ENCODE results near the gene ADCK2.
"Not testable (repeated sequence)": the region's sequence is repeated elsewhere in the genome, so short reads cannot be mapped to it uniquely, and the experiment has no call there.

The ADCK2 gene

GRCh38 chr7:140672382-140673062 lies at the start of gene ADCK2:
Gene ADCK2, plus strand, starts transcription at chr7:140672945. Its CDS starts 386 bp downstream, at chr7:140673331.
- no peak for DNase-seq

DNA sequence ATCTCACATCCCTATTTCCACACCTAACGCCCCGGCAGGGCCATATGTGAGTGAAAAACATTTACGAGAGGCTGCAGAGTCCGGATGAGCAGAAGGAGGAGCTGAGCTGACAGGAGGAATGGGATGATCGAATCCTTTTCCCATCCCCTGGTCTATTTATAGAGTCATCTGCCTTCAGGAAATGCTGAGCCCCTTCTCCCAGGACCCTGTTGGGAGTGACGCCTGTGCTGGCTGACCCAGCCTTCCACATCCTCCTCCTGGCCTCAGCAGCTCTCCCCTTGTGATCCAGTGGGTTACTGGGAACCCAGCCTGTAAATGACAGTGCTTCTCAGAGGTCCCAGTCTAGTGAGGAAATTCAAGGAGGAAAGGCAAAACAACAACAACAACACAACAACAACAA lies 48.8 kb upstream of the ADCK2 start:
- no peak for DNase-seq

- no peak for DNase-seq
Measured at GRCh38 chr7:140624392-140625191, 48.2 kb upstream of the ADCK2 start.

DNA sequence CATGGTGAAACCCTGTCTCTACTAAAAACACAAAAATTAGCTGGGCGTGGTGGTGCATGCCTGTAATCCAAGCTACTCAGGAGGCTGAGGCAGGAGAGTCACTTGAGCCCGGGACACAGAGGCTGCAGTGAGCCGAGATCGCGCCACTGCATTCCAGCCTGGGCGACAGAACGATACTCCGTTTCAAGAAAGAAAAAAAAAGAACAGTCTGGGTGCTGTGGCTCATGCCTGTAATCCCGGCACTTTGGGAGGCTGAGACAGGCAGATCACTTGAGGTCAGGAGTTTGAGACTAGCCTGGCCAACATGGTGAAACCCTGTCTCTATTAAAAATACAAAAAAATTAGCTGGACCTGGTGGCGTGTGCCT lies 47.6 kb upstream of the ADCK2 start:
- DNase-seq = not testable (repeated sequence)

DNA sequence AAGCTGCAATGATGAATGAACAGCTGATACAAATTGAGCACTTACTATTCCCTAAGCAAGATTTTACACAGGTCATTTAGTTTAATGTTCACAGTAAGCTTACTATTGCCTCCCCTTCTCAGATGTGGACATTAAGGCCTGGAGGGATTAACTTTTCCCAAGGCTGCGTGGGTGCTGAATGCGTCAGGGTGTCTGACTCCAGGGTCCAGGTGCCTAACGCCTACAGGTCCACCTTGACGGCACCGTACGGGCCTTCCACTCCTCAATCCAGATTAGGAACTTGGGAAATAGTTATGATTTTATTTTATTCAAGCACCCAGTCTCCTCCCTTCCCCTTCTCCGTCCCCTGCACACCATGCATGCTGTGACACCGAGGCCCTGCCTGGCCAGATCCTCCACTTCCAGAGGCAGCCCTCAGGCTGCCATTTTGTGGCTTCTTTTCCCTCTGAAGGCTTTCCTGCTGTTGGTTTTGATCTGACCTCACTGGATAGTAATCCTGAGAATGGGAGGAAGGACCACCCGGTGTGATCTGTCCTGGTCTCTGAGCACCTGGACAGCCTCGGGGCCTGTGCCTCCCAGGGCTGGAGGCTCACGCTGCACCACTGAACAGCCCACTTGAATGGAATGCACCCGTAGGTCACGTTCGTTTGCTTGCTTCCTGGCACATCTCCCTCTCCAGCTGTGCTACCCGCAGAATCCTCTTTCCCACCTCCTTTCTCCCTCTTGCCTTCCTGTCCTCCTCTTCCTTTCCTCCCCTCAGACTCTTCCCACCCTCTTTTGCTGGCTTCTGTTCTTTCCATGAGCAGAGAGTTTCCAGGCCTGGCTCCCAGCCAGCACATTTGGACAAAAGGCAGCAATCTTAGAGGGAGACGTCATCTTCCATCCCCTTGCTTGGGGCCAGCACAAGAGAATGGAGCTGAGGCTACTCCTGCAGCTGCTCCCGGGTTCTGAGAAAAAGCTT lies 46.6 kb upstream of the ADCK2 start:
- peak; percentile 55 for DNase-seq

- no peak for DNase-seq
Measured at GRCh38 chr7:140631021-140631420, 41.7 kb upstream of the ADCK2 start.

- DNase-seq = no peak
Measured at GRCh38 chr7:140631602-140632001, 41.1 kb upstream of the ADCK2 start.

DNA sequence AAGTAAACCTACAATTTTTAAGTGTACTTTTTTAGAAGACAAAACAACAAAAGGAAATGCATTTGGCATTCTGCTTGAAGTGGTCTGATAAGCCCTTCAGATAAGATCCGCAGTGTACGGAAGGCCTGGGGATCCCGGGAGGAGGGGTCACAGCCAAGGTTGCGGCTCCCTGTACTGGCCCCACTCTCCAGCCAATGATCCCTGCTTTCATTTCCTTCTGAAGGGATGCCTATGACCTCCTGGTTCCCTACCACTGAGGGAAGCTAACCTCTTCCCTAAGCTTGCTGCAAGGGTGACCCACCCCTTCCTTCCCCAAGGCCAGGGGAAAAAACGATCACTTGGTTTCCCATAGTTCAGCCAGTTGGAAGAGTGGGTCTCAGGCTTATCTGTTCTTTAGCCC lies 37.4 kb upstream of the ADCK2 start:
- no peak for DNase-seq

GRCh38 chr7:140635816-140636215 lies 36.9 kb upstream of the ADCK2 start:
- no peak for DNase-seq

GRCh38 chr7:140637400-140637799 lies 35.3 kb upstream of the ADCK2 start:
- DNase-seq = no peak

- no peak for DNase-seq
Measured at GRCh38 chr7:140638173-140638791, 34.5 kb upstream of the ADCK2 start.

DNA sequence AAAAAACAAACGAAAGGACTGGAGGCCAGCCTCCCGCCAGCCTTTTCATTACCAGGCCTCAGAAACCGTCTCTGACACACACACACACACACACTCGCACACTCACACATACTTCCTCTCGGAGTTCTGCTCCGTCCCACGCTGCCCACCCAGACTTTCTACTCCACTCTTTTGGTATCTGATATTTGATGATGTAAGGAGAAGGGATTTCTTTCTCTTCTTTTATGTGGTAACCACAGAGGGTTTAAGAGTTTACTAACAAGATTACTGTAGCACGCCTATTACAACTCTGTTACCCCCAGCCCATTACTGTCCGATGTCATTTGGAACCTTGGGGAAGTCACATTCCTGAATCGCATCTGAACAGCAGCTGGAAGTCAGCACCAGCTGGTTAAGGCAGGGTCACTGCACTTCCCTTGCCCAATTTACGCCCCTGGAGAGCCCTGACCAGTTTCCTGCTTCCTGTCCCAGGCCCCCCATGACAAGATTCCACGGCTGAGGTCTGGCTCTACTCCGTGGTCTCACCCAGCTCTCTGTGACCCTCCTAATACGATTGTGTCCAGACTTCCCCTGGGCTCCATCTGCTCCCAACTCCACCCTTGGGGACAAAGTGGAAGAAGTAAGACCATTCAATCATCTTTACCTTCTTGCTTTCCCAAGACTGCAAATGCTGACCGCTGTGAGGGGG lies 33.2 kb upstream of the ADCK2 start:
- no peak for DNase-seq

GRCh38 chr7:140640060-140640637 lies 32.6 kb upstream of the ADCK2 start:
- DNase-seq = no peak

DNA sequence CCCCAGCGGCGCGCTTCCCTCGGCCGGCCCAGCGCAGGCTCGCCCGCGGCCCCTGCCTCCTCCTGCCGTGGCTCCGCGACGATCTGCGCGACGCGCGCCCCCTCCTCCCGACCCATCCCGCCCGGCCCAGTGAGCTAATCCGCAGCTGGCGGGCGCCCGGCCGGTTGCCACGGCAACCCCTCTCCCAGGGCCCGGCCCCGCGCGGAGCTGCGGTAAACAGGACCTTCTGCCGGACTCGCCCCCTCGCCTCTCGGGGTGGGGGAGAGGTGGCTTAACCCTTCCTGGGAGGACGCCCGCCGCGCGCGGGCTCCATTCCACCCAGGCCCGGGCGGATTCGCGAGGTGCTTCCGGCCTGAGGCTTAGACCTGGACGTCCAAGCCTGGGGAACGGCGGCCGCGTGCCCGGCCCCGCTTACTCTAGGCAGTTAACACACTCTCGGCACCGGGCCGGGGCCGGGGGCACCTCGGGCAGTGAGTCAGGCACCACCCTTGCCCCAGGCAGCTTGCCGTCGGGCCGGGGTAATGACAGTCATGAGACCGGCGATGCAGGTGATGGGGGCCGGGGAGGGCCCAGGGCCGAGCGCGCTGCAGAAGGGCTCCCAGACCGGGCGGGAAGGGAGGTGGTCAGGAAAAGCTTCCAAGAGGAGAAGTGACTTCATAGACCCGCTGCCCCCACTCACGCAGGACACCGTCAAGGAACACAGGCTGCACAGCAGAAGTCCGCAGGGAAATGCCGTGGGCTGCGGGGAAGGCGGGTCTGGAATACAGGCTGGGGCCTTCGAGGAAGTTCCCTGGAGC lies 31.8 kb upstream of the ADCK2 start, which contains the start of gene DENND2A:
Gene DENND2A (minus strand): TSS at position 87 of the 797 bp plus-strand sequence. CDS start 38,416 bp downstream, outside the sequence.
- DNase-seq = no peak

DNA sequence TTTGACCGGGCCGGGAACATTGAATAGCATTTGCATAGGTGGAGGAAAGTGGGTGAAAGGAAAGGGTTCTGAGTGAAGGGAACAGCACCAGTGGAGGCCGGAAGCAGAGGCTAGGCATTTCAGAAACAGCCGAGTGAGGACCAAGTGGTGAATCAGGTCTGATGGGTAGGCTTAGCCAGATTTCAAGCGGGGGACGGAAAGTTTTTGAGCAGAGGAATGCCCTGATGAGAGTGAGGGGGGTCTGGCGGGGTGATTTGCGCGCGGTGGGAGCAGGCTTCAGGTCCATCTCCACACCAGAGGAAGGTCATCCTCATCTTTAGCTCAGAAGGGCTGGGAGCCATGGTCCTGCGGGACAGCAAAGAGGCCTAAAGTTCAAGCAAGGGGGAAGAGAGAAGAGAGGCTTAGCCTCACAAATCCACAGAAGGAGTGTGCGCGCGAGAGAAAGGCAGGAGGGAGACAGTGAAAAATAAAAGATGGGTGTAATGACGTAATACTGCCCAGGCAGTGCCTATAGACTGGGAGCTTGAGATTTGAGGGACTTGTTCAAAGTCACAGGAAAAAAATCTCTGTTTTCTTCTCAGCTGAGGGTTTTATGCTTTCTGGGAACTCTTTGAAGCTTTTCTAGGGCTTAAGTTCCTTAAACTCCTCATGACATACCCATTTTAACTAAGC lies 31.1 kb upstream of the ADCK2 start:
- DNase-seq = no peak

DNA sequence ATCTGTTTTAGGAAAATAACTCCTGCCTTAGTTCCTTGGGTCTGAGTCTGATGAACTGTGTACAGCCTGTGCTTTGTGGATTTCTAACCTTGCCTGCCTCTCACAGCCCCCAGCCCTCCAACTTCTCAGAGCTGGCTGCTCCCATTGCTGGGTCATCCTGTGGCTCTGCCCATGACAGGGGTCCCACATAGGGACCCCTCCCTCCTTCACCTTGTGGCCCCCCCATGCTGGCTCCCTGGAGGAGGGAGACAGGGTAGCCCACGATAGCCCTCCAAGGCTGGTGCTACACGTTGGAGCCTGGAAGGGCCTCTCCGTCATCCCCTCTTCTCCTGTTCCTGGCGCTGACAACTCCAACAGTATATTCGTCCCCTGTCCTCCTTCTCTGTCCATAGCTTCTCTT lies 29.3 kb upstream of the ADCK2 start:
- no peak for DNase-seq

- not testable (repeated sequence) for DNase-seq
Measured at GRCh38 chr7:140644761-140645160, 28.0 kb upstream of the ADCK2 start.

GRCh38 chr7:140645166-140645900 lies 27.4 kb upstream of the ADCK2 start:
- DNase-seq = no peak

DNA sequence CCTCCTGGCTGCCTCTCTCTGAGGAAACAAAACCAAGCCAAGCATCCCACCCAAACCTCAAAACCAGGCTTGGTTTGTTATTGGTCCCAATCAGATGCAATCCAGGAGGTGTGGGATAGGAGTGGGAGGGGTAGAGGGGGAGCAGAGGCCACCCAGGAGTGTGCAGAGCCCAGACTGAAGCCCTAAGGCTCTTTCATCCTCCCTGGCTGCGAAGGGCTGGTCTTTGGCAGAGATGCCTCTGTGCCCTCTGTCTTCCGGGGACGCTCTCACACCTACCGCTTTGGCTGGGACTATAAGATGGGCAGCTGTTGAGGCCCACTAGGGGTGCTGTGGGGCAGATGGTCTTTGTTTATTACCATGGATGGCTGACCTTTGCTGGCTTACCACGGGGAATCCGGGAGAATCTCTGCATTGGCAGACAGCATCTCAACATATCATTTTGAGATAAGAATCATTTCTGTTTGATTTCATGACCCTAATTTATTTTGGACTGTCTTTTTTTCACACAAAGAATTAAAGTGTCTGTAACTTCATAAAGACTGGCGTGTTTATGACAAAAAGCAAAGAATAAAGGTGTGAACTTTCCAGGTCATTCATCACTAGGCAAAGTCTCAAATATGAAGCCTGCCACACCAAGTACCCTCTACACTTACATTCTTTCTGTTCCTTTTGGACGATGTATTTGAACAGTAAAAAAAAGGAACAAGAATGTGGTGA lies 25.7 kb upstream of the ADCK2 start:
- no peak for DNase-seq
